ENCODE data around the gene PREX1. TPM values are rescaled to one million over a fixed set of nuclear protein-coding genes. Genes with fewer than 3 reads are reported as not detected.

Gene PREX1
- total RNA-seq, 4 donors from 2014 or later = 29.7 to 56.3 (median 46.6) TPM

DNA sequence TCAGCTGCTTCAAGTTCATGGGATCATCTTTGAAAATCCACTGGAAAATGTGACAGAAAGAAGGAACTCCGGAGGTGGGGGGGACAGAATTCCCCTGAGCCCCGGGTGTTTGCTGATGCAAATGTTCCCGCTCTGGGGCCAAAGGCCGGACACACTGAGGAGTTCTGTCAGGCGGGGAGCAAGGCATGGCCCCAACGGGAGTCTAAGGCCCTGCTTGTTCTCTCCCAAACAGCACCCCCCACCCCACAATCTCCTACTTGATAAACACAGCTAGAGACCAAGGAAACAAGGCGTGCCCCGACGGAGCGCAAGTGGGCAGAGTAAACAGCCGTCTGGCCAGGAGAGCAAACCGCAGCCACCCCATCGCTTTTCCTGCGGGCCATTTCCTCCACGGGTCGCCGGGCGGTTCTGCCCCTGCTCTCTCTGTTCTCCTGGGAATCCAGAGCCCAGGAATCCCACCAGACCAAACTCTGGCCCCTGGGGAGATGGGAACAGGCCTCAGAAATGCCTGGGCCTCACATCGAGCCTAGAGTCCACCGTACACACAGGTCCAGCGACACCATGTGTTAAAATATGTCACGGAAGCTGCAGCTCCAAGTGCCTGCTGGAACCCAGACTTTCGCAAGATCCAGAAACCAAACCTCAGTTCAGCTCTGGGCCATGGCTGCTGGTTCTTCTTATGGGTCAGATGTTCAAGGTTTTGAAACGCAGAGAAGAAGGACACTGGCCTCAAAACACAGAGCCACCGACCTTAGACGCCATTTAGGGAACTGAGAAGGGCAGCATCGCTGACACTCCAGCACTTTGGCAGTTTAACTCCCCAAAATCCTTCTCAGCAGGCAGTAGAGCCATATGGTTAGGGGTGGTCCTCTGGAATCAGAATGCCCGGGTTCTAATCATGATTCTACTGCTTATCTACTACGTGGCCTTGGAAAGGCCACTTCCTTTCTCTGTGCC, 104.2 kb downstream of the PREX1 start:
- TF ChIP-seq, protein P1, sequence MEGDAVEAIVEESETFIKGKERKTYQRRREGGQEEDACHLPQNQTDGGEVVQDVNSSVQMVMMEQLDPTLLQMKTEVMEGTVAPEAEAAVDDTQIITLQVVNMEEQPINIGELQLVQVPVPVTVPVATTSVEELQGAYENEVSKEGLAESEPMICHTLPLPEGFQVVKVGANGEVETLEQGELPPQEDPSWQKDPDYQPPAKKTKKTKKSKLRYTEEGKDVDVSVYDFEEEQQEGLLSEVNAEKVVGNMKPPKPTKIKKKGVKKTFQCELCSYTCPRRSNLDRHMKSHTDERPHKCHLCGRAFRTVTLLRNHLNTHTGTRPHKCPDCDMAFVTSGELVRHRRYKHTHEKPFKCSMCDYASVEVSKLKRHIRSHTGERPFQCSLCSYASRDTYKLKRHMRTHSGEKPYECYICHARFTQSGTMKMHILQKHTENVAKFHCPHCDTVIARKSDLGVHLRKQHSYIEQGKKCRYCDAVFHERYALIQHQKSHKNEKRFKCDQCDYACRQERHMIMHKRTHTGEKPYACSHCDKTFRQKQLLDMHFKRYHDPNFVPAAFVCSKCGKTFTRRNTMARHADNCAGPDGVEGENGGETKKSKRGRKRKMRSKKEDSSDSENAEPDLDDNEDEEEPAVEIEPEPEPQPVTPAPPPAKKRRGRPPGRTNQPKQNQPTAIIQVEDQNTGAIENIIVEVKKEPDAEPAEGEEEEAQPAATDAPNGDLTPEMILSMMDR (IDR thresholded peaks at IDR 0.05; ENCODE audit: low read depth) = no peak

DNA sequence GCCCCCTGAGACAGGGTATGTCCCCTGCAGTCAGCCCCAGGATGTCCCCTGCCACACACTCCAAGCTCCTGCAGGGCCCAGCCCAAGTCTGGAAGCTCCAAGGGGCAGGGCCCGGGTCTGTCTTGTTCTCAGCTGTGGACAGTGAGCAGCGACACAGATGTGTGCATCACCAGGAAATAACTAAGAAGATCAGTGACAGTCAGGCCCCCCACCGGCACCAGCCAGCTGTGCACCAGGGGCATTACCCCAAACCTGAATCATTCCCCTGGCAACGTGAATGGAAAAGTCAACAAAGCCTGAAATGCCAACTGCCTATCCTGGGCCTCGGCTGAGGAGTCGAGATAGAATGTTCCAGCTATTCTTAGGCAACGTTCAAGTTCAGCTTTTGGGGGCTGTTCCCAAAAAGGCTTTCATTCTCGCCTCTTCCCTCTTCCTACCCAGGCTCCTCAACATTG, 105.0 kb downstream of the PREX1 start:
- TF ChIP-seq, protein P1 (IDR thresholded peaks at IDR 0.05; ENCODE audit: low read depth) = no peak

DNA sequence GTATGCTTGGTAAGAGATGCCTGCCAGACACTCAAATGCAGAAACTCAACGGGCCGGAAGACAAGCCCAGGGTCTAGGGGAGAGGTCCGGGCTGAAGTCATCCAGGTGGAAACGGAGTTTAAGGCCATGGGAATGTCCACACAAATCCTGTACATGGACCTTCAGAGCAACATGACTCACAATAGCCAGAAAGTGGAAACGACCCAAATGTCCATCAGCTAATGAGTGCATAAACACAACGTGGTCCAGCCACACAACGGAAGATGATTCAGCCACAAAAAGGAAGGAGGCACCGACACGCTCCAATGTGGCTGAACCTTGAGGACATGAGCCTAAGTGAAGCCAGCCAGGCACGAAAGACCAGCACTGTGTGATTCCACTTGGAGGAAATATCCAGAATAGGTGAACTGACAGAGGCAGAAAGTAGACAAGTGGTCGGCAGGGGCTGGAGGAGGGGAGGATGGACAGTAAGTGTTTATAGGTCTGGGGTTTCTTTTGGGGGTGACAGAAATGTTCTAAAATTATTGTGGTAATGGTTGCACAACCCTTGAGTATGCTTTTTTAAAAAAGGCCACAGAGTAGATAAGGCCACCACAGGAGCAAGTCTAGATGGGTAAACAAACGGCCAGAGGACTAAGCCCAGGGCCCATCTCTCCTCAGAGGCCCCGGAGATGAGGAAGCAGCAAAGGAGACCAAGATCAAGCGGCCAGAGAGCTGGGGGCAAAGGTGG, 105.6 kb downstream of the PREX1 start:
- TF ChIP-seq, protein P1 (IDR thresholded peaks at IDR 0.05; ENCODE audit: low read depth) = no peak

DNA sequence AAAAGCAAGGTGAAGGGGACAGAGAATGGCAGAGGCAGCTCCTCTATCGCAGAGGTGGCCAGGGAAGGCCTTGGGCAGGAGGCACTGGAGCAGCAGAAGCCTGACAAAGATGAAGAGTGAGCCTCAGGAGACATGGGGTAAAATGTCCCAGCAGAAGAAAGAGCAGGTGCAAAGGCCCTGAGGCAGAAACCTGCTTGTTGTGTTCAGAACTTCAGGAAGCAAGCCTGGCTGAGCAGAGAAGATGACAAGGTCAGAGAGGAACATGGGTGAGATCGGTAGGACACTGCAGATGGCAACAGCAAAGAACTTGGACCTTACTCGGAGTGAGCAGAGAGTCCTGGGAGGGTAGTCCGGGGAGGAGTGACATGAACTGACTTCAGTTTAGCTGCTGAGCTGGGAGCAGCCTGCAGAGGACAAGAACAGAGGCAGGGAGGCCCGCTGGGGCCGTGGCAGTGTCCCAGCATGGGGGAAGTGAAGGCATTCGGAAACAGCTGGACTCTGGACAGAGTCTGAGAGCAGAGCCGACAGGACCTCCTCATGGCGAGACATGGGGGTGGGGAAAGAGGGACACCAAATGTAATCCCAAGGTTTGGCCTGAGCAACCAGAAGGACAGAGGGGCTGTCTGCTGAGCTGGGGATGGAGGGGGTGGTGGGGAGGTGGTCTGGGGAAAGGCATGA, 106.3 kb downstream of the PREX1 start:
- TF ChIP-seq, protein P1 (IDR thresholded peaks at IDR 0.05; ENCODE audit: low read depth) = no peak

DNA sequence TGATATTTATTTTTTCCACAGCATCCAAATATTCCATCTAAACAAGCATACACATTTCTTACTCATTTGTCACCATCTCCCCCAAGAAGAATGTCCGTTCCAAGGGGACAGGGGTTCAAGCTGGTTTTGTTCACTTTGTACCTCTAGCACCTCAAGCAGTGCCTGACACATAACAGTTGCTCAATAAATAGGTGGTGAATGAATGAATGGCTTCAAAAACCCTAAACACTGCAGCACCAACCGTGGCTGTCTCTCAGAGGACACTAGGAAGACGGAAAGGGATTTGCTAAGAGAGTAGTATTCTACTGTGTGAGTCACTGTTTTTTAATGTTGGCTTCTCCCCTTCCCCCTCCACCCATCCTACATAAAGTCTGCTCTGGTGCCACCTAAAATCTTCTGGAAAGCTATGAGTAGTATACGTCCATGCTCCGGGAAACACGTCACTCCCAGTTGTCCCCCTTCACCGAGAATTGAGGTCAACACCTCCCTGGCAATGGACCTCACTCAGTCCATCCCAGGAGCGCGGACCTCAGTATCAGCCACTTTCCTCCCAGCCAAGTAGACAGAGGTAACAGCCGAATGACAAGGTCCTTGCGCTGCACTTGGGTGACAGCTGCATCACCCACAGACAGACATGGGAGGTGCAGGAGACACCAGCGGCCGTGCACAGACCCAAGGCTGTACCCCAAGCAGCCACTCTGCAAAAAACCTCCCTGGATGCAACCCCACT, 107.4 kb downstream of the PREX1 start:
- TF ChIP-seq, protein P1 (IDR thresholded peaks at IDR 0.05; ENCODE audit: low read depth) = no peak

DNA sequence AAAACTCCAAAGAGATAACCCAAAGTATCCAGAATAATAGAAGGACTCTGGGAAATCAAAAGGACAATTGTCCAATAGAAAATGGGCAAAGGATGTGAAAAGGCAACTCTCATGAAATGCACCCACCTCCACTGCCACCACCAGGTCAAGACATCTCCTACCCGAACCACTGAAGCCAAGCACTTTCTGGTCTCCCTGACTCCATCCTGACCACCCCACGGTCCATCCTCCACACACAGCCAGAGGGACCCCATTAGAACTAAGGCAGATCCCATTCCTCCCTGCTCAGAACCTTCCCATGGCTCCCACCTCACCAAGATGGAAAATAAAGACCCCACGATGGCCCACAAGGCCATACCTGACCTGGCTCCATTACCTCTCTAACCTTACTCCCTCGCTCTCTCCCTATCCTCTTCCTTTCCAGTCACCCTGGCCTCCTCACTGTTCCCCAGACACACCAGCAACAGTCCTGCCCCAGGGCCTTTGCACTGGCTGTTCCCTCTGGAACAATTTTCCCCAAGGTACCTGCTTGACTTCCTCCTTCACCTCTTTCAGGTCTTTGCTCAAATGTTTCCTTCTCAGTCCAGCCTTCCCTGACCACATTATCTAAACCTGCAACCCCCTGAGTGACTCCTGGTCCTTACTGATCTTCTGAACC, 108.1 kb downstream of the PREX1 start:
- TF ChIP-seq, protein P1 (IDR thresholded peaks at IDR 0.05; ENCODE audit: low read depth) = no peak

Data from subcutaneous adipose tissue (tissue), 4 donors.